Measurements from ENCODE around the gene ZNF777. TPM values are rescaled to one million over a fixed set of nuclear protein-coding genes. Genes with fewer than 3 reads are reported as not detected.
"Not testable (repeated sequence)": the region's sequence is repeated elsewhere in the genome, so short reads cannot be mapped to it uniquely, and the experiment has no call there.

ZNF777 gene
- total and polyA plus RNA-seq, 2 donors (not counting 1 experiment from before 2014, with no cell fraction given), result 4.1 to 4.9 TPM

GRCh38 chr7:149448961-149449360, 11.9 kb downstream of the ZNF777 start:
- Histone ChIP-seq H3K4me1 (ENCODE audit: control insufficient read depth, extremely low read depth, insufficient read depth, low read length) (no peaks in the 10 kb centered on the region), H3K9ac (ENCODE audit: insufficient read depth, low read length) (no peak overlapping the region), H4K20me1 (ENCODE audit: control insufficient read depth, extremely low read depth, insufficient read depth, low read length) (no peaks in the 10 kb centered on the region), H3K27ac (ENCODE audit: insufficient read depth, low read length) (no peak overlapping the region), H3K9me3 (ENCODE audit: control insufficient read depth, insufficient read depth, low read depth, low read length) (no peaks in the 10 kb centered on the region), H3K4me3 (replicated peaks in 1 of 4; ENCODE audit: control extremely low read depth in 1 of 4, insufficient read depth in 1 of 4, low read depth in 3 of 4, low read length in 4 of 4) (no peak overlapping the region), H3K36me3 (ENCODE audit: control insufficient read depth, insufficient read depth, low read length) (peaks cover 18% of the 10 kb centered on the region), H3K4me2 (ENCODE audit: extremely low read depth, insufficient read depth, low read length) (no peak overlapping the region), H2AFZ (ENCODE audit: low read length) (no peak overlapping the region), H3K79me2 (ENCODE audit: control insufficient read depth, insufficient read depth, low read length) (no peaks in the 10 kb centered on the region), H3K27me3 (ENCODE audit: control insufficient read depth, insufficient read depth, low read length) (no peaks in the 10 kb centered on the region)
- DNase-seq (ENCODE audit: low read depth in 2 of 2), result no peak
- TF ChIP-seq EZH2 (IDR thresholded peaks at IDR 0.05; ENCODE audit: low read length, missing control alignments) (no peak), CTCF (conservative IDR thresholded peaks at IDR 0.05 in 1 of 2, IDR thresholded peaks at IDR 0.05 in 1 of 2; ENCODE audit: low read depth in 1 of 2, low read length in 2 of 2) (no peak)

GRCh38 chr7:149446026-149446425, 14.8 kb downstream of the ZNF777 start:
- not testable (repeated sequence) for H3K9ac ChIP-seq (ENCODE audit: insufficient read depth, low read length); H4K20me1 ChIP-seq (ENCODE audit: control insufficient read depth, extremely low read depth, insufficient read depth, low read length); H3K27ac ChIP-seq (ENCODE audit: insufficient read depth, low read length); H2AFZ ChIP-seq (ENCODE audit: low read length); DNase-seq (ENCODE audit: low read depth in 2 of 2); H3K9me3 ChIP-seq (ENCODE audit: control insufficient read depth, insufficient read depth, low read depth, low read length); H3K4me2 ChIP-seq (ENCODE audit: extremely low read depth, insufficient read depth, low read length); H3K27me3 ChIP-seq (ENCODE audit: control insufficient read depth, insufficient read depth, low read length); H3K4me3 ChIP-seq (replicated peaks in 1 of 4; ENCODE audit: control extremely low read depth in 1 of 4, insufficient read depth in 1 of 4, low read depth in 3 of 4, low read length in 4 of 4); H3K79me2 ChIP-seq (ENCODE audit: control insufficient read depth, insufficient read depth, low read length); H3K4me1 ChIP-seq (ENCODE audit: control insufficient read depth, extremely low read depth, insufficient read depth, low read length)
- H3K36me3 ChIP-seq (ENCODE audit: control insufficient read depth, insufficient read depth, low read length), result peaks cover 10% of the 10 kb centered on the region

- Histone ChIP-seq H3K27me3 (ENCODE audit: control insufficient read depth, insufficient read depth, low read length) (no peaks in the 10 kb centered on the region), H3K9ac (ENCODE audit: insufficient read depth, low read length) (no peak overlapping the region), H4K20me1 (ENCODE audit: control insufficient read depth, extremely low read depth, insufficient read depth, low read length) (no peaks in the 10 kb centered on the region), H3K36me3 (ENCODE audit: control insufficient read depth, insufficient read depth, low read length) (peaks cover 4% of the 10 kb centered on the region), H3K4me1 (ENCODE audit: control insufficient read depth, extremely low read depth, insufficient read depth, low read length) (no peaks in the 10 kb centered on the region), H3K4me3 (replicated peaks in 1 of 4; ENCODE audit: control extremely low read depth in 1 of 4, insufficient read depth in 1 of 4, low read depth in 3 of 4, low read length in 4 of 4) (no peak overlapping the region), H2AFZ (ENCODE audit: low read length) (no peak overlapping the region), H3K9me3 (ENCODE audit: control insufficient read depth, insufficient read depth, low read depth, low read length) (no peaks in the 10 kb centered on the region), H3K4me2 (ENCODE audit: extremely low read depth, insufficient read depth, low read length) (no peak overlapping the region), H3K27ac (ENCODE audit: insufficient read depth, low read length) (no peak overlapping the region), H3K79me2 (ENCODE audit: control insufficient read depth, insufficient read depth, low read length) (no peaks in the 10 kb centered on the region)
- no peak for TF ChIP-seq EZH2 (IDR thresholded peaks at IDR 0.05; ENCODE audit: low read length, missing control alignments)
- no peak for TF ChIP-seq CTCF (conservative IDR thresholded peaks at IDR 0.05 in 1 of 2, IDR thresholded peaks at IDR 0.05 in 1 of 2; ENCODE audit: low read depth in 1 of 2, low read length in 2 of 2)
- no peak for DNase-seq (ENCODE audit: low read depth in 2 of 2)
Observed at GRCh38 chr7:149444287-149444686, 16.6 kb downstream of the ZNF777 start.

All from fibroblast of lung (primary cell).